Activated CD4-positive, CD25-positive, alpha-beta regulatory T cell treated with anti-CD3 and anti-CD28 coated beads, Interleukin-2, amount 50 U/mL, for 16 hours (primary cell): Measurements from ENCODE around the gene EIF3J.

Source experiments
- DNase-seq: peaks from one replicate; pipeline ENCODE4 v3.0.0-alpha.2; 2020; ENCODE audit warnings: low read depth, low spot score

EIF3J gene

DNA sequence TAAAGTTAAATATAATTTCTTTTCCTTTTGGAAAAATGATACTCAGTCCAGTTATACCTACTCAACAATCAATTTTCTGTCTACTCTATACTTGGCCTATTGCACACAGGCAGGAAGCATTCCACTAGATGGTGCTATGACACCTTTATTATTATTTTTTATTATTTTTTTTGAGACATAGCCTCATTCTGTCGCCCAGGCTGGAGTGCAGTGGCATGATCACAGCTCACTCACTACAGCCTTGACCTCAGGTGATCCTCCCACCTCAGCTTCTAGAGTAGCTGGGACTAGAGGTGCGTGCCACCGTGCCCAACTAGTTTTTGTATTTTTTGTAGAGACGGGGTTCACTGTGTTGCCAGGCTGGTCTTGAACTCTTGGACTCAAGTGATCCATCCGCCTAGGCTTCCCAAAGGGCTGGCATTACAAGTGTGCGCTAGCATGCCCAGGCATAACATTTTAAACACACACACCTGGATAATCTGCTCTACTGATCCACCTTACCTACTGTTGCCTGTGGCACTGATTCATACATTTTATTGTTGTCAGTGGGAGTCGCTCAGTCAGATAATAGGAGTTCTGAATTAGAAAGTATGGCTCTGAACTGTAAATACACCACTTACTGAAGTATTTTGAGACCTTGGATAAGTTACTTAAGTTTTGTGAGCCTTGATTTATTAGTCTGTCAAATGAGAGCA is 56.2 kb downstream of the EIF3J start:
- no peak for DNase-seq

GRCh38 chr15:44595246-44595645 is 58.3 kb downstream of the EIF3J start:
- no peak for DNase-seq

DNA sequence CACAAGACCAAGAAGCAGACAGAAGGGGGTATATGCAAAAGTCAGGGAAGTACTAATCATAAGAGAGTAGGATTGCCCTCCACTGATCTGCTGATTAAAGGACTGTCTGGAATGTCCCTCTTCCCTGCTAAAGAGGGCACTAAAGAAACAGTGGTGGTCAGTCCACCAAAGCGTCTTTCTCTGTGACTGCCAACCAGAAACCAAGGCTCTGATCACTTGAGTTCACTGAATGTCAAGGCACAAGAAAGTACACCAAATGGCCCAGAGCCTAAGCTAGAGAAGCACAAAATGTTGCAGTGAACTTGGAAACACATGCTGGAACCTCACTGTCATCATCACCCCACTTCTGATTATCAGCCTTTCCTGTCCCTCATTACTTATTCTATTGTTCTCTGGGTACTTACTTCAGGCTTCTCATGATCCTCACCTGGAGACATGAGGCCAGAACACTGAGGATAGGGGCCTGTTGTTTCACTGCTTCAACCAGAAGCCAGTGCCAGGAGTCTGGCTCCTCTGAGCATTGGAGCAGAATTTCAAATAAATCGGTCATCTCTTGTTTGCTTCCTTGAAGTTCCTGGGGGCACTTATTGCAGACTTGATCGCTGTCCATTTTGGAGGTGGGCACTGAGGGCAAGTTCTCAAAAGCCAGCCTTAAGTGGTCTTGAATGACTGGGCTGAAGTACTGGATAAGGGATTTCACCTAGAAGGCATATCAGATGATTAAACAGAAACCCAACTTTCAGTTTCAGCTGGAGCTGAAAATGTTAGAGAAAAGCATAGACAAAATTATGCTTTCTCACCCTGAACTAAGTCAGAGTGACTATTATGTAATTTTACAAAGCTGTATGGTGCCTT is 58.9 kb downstream of the EIF3J start:
- DNase-seq: no peak

GRCh38 chr15:44596511-44597010 is 59.6 kb downstream of the EIF3J start:
- no peak for DNase-seq

- DNase-seq: no peak
Measured at GRCh38 chr15:44598066-44598465, 61.1 kb downstream of the EIF3J start.

DNA sequence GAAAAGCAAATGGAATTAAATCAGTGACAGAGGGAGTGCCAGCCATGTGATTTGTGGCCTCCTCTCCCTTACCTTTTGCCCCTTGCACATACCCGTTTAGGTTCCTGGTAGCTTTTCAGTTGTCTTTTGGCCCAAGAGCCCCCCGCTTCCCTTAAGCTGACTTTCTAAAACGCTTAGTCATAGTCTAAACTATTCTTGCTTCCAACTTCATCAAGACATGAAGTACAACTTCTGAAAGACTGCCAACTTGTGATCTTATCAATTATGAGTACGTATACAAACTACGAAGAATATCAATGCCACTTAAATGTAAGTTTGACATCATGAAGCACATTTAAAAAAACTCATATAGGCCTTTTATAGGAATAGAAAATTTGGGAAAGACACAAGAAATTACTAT is 61.9 kb downstream of the EIF3J start:
- no peak for DNase-seq

- no peak for DNase-seq
Measured at GRCh38 chr15:44603126-44603525, 66.2 kb downstream of the EIF3J start.

- no peak for DNase-seq
Measured at GRCh38 chr15:44606740-44607139, 69.8 kb downstream of the EIF3J start.
